Prostate gland (tissue), 2 donors: ENCODE results near the gene CDKN2A.

Experiments
- POLR2A ChIP-seq: fragments of 450-650 bp; IDR thresholded peaks from one replicate; pipeline ENCODE4 v1.6.1; 2016; ENCODE audit warnings: antibody characterized with exemption, mild to moderate bottlenecking
- POLR2AphosphoS5 ChIP-seq: sonication (generic); formaldehyde crosslinking; IDR thresholded peaks from one replicate; pipeline ENCODE4 v1.6.1; 2017; ENCODE audit warnings: antibody characterized with exemption
- TF ChIP-seq, protein P1 (sequence below), 4 experiments: fragments of 200-600 bp in 2 of 4; fragments of 450-650 bp in 2 of 4; sonication (generic) in 2 of 4; IDR thresholded peaks; 1 replicate in 3 of 4; 2 replicates in 1 of 4; pipeline ENCODE4 v1.5.1; 2016 to 2019; ENCODE audit warnings: antibody characterized with exemption in 4 of 4, mild to moderate bottlenecking in 2 of 4, moderate library complexity in 2 of 4

- TF ChIP-seq, protein P1, sequence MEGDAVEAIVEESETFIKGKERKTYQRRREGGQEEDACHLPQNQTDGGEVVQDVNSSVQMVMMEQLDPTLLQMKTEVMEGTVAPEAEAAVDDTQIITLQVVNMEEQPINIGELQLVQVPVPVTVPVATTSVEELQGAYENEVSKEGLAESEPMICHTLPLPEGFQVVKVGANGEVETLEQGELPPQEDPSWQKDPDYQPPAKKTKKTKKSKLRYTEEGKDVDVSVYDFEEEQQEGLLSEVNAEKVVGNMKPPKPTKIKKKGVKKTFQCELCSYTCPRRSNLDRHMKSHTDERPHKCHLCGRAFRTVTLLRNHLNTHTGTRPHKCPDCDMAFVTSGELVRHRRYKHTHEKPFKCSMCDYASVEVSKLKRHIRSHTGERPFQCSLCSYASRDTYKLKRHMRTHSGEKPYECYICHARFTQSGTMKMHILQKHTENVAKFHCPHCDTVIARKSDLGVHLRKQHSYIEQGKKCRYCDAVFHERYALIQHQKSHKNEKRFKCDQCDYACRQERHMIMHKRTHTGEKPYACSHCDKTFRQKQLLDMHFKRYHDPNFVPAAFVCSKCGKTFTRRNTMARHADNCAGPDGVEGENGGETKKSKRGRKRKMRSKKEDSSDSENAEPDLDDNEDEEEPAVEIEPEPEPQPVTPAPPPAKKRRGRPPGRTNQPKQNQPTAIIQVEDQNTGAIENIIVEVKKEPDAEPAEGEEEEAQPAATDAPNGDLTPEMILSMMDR (IDR thresholded peaks at IDR 0.05) = no peak
- no peak for TF ChIP-seq POLR2AphosphoS5
- no peak for TF ChIP-seq POLR2A
Measured at GRCh38 chr9:21997480-21997879, 3.3 kb upstream of the CDKN2A start.
